Measurements from ENCODE around the gene BRD9. TPM values are rescaled to one million over a fixed set of nuclear protein-coding genes. Genes with fewer than 3 reads are reported as not detected.

Gene BRD9
- total RNA-seq, 1 experiment from 2014 or later: 55.6 TPM

GRCh38 chr5:886036-886435 lies 6.6 kb downstream of the BRD9 start:
- POLR2A ChIA-PET: no interaction called here
- ATAC-seq: no peak
- peaks cover 2% of the 10 kb centered on the region; the same call in 1 of the 2 replicates for H3K4me1 Mint-ChIP-seq

GRCh38 chr5:885529-885928 lies 7.1 kb downstream of the BRD9 start:
- Mint-ChIP-seq H3K36me3 (peaks cover 97% of the 10 kb centered on the region), H3K27me3 (ENCODE audit: low read depth) (no peaks in the 10 kb centered on the region), H3K4me1 (no peaks in the 10 kb centered on the region), H3K9me3 (peaks cover 5% of the 10 kb centered on the region), H3K27ac (no peak overlapping the region), H3K4me3 (no peak overlapping the region)
- ATAC-seq (no peak), DNase-seq (ENCODE audit: low spot score) (no peak)
- CTCF ChIA-PET: no interaction called here
- POLR2A ChIA-PET: no interaction called here
- TF ChIP-seq IRF1 (CRISPR knock-in tag; IDR thresholded peaks at IDR 0.05): no peak
- TF ChIP-seq SMAD4 (CRISPR knock-in tag; IDR thresholded peaks at IDR 0.05): no peak
- no peak for TF ChIP-seq ZMAT4 (CRISPR knock-in tag; IDR thresholded peaks at IDR 0.05)
- TF ChIP-seq HMGXB4 (CRISPR knock-in tag; IDR thresholded peaks at IDR 0.05): no peak
- no peak for TF ChIP-seq ZNF671 (CRISPR knock-in tag; IDR thresholded peaks at IDR 0.05)
- no peak for TF ChIP-seq CREB1 (CRISPR knock-in tag; IDR thresholded peaks at IDR 0.05)
- TF ChIP-seq GABPB1 (CRISPR knock-in tag; IDR thresholded peaks at IDR 0.05): no peak
- no peak for TF ChIP-seq ZNF423 (CRISPR knock-in tag; IDR thresholded peaks at IDR 0.05)
- no peak for TF ChIP-seq ZNF219 (CRISPR knock-in tag; IDR thresholded peaks at IDR 0.05; ENCODE audit: borderline replicate concordance)
- no peak for TF ChIP-seq ERG (CRISPR knock-in tag; IDR thresholded peaks at IDR 0.05)
- no peak for TF ChIP-seq ARID4B (CRISPR knock-in tag; IDR thresholded peaks at IDR 0.05; ENCODE audit: borderline replicate concordance)
- no peak for TF ChIP-seq ZNF317 (CRISPR knock-in tag; IDR thresholded peaks at IDR 0.05; ENCODE audit: borderline replicate concordance, low read depth)

More at GRCh38 chr5:886036-886435, 6.6 kb downstream of the BRD9 start:
- no peak for TF ChIP-seq RELA (CRISPR knock-in tag; IDR thresholded peaks at IDR 0.05; ENCODE audit: borderline replicate concordance)
- no peak for TF ChIP-seq MLX (CRISPR knock-in tag; IDR thresholded peaks at IDR 0.05)
- TF ChIP-seq TCF7 (CRISPR knock-in tag; IDR thresholded peaks at IDR 0.05; ENCODE audit: low read depth): no peak
- TF ChIP-seq EMX1 (CRISPR knock-in tag; IDR thresholded peaks at IDR 0.05): no peak
- TF ChIP-seq ATF3 (CRISPR knock-in tag; conservative IDR thresholded peaks at IDR 0.05): no peak
- no peak for TF ChIP-seq SOX15 (CRISPR knock-in tag; IDR thresholded peaks at IDR 0.05)
- TF ChIP-seq ZNF512 (CRISPR knock-in tag; IDR thresholded peaks at IDR 0.05; ENCODE audit: borderline replicate concordance): no peak
- TF ChIP-seq TEAD1 (CRISPR knock-in tag; IDR thresholded peaks at IDR 0.05): no peak
- no peak for TF ChIP-seq HMGXB4 (CRISPR knock-in tag; IDR thresholded peaks at IDR 0.05)
- TF ChIP-seq ZNF671 (CRISPR knock-in tag; IDR thresholded peaks at IDR 0.05): no peak
- CTCF ChIA-PET: no interaction called here
- peaks cover 97% of the 10 kb centered on the region for H3K36me3 Mint-ChIP-seq
- DNase-seq (ENCODE audit: low spot score): no peak
- no peaks in the 10 kb centered on the region for H3K27me3 Mint-ChIP-seq (ENCODE audit: low read depth)
- peaks cover 5% of the 10 kb centered on the region for H3K9me3 Mint-ChIP-seq
- H3K27ac Mint-ChIP-seq: no peak overlapping the region
- no peak overlapping the region for H3K4me3 Mint-ChIP-seq

Measured in WTC11 (cell line).